ENCODE data around the gene SPNS2.

DNA sequence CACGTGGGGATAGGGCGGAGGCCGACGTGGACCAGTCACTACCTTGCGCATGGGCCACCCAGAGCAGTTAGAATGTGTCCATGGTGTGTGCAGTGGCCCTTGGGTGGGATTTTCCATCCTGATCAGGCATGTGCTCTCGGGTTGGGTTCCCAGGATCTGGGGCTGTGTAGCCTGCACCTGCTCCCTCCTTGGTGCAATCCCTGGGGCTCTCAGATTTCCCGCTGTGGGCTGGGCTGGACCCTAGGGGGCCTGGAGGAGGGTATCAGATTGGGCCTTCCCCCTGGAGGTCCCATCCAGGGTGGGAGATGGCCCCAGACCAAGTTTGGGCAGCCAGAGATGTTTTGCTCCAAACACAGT lies 86.9 kb downstream of the SPNS2 start:
- TF ChIP-seq RAD21 (IDR thresholded peaks at IDR 0.05 in 1 of 2, conservative IDR thresholded peaks at IDR 0.05 in 1 of 2; ENCODE audit: low read depth in 2 of 2, low read length in 2 of 2) (no peak), CTCF (IDR thresholded peaks at IDR 0.05; ENCODE audit: control extremely low read depth in 1 of 3, insufficient read depth in 1 of 3, low read depth in 1 of 3, low read length in 3 of 3) (no peak), SIX5 (IDR thresholded peaks at IDR 0.05; ENCODE audit: low read depth, low read length) (no peak), TCF12 (IDR thresholded peaks at IDR 0.05; ENCODE audit: low read depth, low read length) (no peak), JUN (IDR thresholded peaks at IDR 0.05; ENCODE audit: low read depth, low read length) (no peak), EGR1 (IDR thresholded peaks at IDR 0.05; ENCODE audit: borderline replicate concordance, low read depth, low read length) (no peak), EZH2 (IDR thresholded peaks at IDR 0.05; ENCODE audit: low read depth, low read length, severe bottlenecking) (no peak), MAX (IDR thresholded peaks at IDR 0.05) (no peak), TAF1 (IDR thresholded peaks at IDR 0.05; ENCODE audit: low read depth, low read length) (no peak)
- TF ChIP-seq, protein P1, sequence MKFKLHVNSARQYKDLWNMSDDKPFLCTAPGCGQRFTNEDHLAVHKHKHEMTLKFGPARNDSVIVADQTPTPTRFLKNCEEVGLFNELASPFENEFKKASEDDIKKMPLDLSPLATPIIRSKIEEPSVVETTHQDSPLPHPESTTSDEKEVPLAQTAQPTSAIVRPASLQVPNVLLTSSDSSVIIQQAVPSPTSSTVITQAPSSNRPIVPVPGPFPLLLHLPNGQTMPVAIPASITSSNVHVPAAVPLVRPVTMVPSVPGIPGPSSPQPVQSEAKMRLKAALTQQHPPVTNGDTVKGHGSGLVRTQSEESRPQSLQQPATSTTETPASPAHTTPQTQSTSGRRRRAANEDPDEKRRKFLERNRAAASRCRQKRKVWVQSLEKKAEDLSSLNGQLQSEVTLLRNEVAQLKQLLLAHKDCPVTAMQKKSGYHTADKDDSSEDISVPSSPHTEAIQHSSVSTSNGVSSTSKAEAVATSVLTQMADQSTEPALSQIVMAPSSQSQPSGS (IDR thresholded peaks at IDR 0.05; ENCODE audit: low read length), result no peak
